ENCODE data around the gene TANC1.

Gene TANC1

DNA sequence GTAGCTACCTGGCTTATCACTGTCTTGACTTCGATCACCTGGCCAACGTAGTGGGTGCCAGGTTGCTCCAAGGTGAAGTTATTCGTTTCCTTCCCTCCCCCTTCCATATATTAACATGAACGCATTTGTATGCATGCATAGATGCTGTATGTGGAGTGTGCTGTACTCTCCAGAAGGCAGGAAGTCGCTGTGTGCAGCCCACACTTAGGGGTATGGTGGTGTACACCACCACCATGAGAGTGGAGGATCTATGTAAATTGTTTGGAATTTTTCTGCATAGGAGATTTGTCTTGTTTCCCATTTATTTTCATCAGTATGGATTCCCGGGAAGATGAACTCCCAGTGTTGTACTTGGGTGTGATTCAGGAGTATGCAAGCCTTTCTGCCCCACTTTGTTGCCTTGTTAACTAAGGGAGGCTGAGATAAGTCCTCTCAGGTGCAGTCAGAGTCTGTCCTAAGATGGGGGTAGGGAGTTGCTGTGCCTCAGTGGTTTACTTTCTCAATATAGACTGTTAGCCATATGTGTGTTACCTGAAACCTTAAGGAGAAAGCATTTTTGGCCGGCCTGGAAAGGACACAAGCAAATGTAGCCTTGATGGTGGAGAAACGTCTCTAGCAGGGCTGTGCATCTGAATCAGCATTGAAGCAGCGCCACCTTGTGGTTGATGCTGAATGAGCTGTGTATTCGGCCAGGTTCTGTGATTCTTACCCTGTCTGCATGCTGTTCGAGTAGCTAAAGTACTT lies 149.8 kb downstream of the TANC1 start:
- no peak for DNase-seq (ENCODE audit: low read depth)
- no peak overlapping the region for H3K4me3 ChIP-seq (ENCODE audit: low read length)

DNA sequence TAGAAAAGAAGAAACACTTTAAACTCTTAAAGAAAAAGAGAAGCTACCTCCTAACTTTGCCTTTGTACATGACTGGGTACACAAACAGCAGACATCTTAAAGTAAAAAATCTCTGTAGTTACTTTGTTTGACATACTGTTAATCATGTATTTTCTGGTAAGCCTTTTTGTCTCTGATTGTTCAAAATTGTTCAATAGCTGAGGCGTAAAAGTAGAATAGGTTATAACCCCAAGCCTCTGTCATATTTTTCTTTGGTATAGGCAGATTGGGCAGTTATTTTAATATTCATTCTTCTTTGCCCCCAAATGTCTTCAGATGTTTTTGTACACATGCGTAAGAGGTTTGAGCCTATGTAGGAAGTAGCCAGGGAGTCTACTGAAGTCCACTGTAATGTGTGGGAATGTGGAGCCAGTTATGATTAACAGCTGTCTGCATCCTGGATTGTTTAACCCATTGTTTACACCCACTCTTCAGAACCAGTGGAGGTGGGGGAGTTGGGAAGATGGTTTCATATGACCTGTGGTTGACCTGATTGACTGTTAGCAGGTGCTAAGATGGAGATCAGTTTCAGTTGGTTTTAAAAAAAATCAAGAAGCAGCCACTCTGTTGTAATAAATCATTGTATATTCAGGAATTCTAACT lies 150.5 kb downstream of the TANC1 start:
- DNase-seq (ENCODE audit: low read depth): no peak
- H3K4me3 ChIP-seq (ENCODE audit: low read length): no peak overlapping the region
- no peak for TF ChIP-seq CTCF (conservative IDR thresholded peaks at IDR 0.05; ENCODE audit: low read depth, low read length)

More for the DNA sequence above, 149.8 kb downstream of the TANC1 start:
- peak; percentile 95 for TF ChIP-seq CTCF (conservative IDR thresholded peaks at IDR 0.05; ENCODE audit: low read depth, low read length)

DNA sequence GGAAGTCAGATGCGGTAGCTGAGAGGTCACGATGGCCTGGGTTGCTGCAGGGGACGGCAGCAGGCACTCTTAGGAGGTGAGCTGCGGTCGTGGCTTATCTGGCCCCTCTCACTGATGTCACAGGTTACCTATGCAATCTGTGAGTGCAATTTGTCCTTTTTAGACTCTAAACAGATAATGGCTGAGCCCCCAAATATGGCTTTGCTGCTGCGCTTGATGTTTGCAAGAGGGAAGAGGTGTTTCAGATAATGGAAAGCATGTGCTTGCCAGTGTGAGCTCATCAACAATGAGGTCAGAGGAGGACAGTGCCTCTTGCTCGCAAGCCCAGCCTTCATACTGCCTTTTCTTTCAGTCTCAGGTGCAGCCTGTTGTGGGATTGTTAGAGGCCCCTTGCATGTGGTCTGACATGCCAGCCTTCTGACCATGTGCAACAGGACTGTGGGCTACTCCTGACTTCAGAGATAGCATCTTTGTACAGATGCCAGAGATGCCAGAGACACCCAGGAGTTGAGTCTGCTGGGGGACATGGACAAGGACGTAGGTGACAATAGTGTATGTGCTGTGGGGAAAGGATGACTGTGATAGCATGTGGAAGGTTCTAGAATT lies 151.3 kb downstream of the TANC1 start:
- no peak overlapping the region for H3K4me3 ChIP-seq (ENCODE audit: low read length)
- DNase-seq (ENCODE audit: low read depth): no peak
- TF ChIP-seq CTCF (conservative IDR thresholded peaks at IDR 0.05; ENCODE audit: low read depth, low read length): no peak

DNA sequence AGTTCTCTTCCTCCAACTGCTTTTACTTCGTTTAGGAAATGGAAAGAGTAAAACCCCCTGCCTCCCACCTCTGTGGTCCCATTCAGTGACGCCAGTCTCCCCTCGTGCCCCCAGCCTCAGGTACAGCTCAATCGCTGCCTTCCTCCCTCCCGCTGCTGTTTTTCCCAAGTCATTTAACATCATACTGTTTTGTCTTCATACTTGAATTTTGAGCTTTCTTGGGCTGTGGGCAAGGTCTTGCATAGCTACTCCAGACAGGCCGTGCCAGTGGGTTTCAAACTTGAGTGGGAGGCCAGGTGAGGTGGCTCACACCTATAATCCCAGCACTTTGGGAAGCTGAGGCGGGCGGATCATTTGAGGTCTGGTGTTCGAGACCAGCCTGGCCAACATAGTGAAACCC lies 155.3 kb downstream of the TANC1 start:
- no peak for TF ChIP-seq CTCF (conservative IDR thresholded peaks at IDR 0.05; ENCODE audit: low read depth, low read length)
- no peak overlapping the region for H3K4me3 ChIP-seq (ENCODE audit: low read length)
- no peak for DNase-seq (ENCODE audit: low read depth)

GRCh38 chr2:159124441-159124911 lies 156.0 kb downstream of the TANC1 start:
- no peak overlapping the region for H3K4me3 ChIP-seq (ENCODE audit: low read length)
- TF ChIP-seq CTCF (conservative IDR thresholded peaks at IDR 0.05; ENCODE audit: low read depth, low read length): no peak
- DNase-seq (ENCODE audit: low read depth): peak; percentile 89

- no peak overlapping the region for H3K4me3 ChIP-seq (ENCODE audit: low read length)
- no peak for TF ChIP-seq CTCF (conservative IDR thresholded peaks at IDR 0.05; ENCODE audit: low read depth, low read length)
- peak; percentile 42 for DNase-seq (ENCODE audit: low read depth)
Observed at GRCh38 chr2:159124931-159125467, 156.6 kb downstream of the TANC1 start.

Measured in retinal pigment epithelial cell (primary cell).